Skin of body (tissue), 2 donors: Measurements from ENCODE around the gene NDUFA13. TPM values are rescaled to one million over a fixed set of nuclear protein-coding genes. Genes with fewer than 3 reads are reported as not detected.

Experiments used
- DNase-seq: peaks from one replicate; lab custom pipeline; 2025; lab: John Stamatoyannopoulos, UW
- total RNA-seq: library from RNA; depleted of rRNA; stranded (reverse); fragments of >200 nt; gene quantifications from one replicate; pipeline ENCODE4 v1.2.3, GENCODE V29; 2014

Gene NDUFA13
- total RNA-seq, 1 donor from 2014 or later, result 102 TPM

GRCh38 chr19:19566306-19566705 lies 50.3 kb downstream of the NDUFA13 start:
- no peak for DNase-seq

GRCh38 chr19:19567391-19567790 lies 51.4 kb downstream of the NDUFA13 start:
- DNase-seq, result no peak

GRCh38 chr19:19568802-19569756 lies 53.1 kb downstream of the NDUFA13 start:
- DNase-seq, result no peak

GRCh38 chr19:19570571-19570970 lies 54.5 kb downstream of the NDUFA13 start:
- DNase-seq, result no peak

GRCh38 chr19:19571071-19571786 lies 55.2 kb downstream of the NDUFA13 start:
- no peak for DNase-seq

- DNase-seq, result no peak
Observed at GRCh38 chr19:19575411-19575810, 59.4 kb downstream of the NDUFA13 start.

Other genes starting within 250 kb of the NDUFA13 start
- 0.39 TPM for gene TM6SF2, start 242.9 kb upstream of the NDUFA13 start, total RNA-seq
- 26.6 TPM for gene SUGP1, start 195.7 kb upstream of the NDUFA13 start, total RNA-seq
- 39.3 TPM for gene MAU2, start 195.4 kb upstream of the NDUFA13 start, total RNA-seq
- 24.3 TPM for gene GATAD2A, start 110.5 kb upstream of the NDUFA13 start, total RNA-seq
- 0.39 TPM for gene TSSK6, start 677 bp upstream of the NDUFA13 start, total RNA-seq
- gene YJEFN3, start 12.7 kb downstream of the NDUFA13 start, total RNA-seq, result 0.69 TPM
- gene CILP2, start 22.0 kb downstream of the NDUFA13 start, total RNA-seq, result 0.49 TPM
- gene PBX4, start 102.5 kb downstream of the NDUFA13 start, total RNA-seq, result 5.0 TPM
- 4.9 TPM for gene LPAR2, start 112.0 kb downstream of the NDUFA13 start, total RNA-seq
- gene GMIP, start 127.4 kb downstream of the NDUFA13 start, total RNA-seq, result 7.2 TPM
- gene ATP13A1, start 147.5 kb downstream of the NDUFA13 start, total RNA-seq, result 18.9 TPM
- 5.7 TPM for gene ZNF101, start 152.6 kb downstream of the NDUFA13 start, total RNA-seq
- 13.8 TPM for gene ZNF14, start 216.9 kb downstream of the NDUFA13 start, total RNA-seq